ENCODE measurements around the gene SZT2. TPM values are rescaled to one million over a fixed set of nuclear protein-coding genes. Genes with fewer than 3 reads are reported as not detected.

SZT2 gene
- total RNA-seq, 1 donor from 2014 or later = 43.2 TPM

DNA sequence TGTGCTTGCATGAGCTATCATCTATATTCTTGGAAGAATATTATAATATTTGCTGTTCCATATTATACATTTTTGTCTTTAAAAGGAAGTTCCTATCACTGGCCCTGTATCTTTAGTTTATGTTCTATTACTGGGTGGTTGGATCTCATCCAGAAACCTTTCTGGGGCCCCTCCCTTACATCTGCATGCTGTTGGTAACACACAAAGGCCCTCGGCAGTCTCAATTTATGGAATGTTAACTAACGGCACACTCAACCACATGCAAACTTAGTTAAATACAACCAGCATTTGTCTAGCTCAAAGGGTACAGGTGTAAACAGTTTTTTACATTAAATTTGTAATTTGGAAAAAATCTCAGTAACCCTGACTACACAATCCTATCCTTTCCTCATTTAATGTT, 73.8 kb downstream of the SZT2 start:
- no peak overlapping the region for H3K27ac Mint-ChIP-seq (ENCODE audit: unreplicated experiment)
- H3K9me3 Mint-ChIP-seq (ENCODE audit: unreplicated experiment) = no peaks in the 10 kb centered on the region
- H3K4me3 Mint-ChIP-seq (ENCODE audit: unreplicated experiment) = no peak overlapping the region
- TF ChIP-seq, protein P1, sequence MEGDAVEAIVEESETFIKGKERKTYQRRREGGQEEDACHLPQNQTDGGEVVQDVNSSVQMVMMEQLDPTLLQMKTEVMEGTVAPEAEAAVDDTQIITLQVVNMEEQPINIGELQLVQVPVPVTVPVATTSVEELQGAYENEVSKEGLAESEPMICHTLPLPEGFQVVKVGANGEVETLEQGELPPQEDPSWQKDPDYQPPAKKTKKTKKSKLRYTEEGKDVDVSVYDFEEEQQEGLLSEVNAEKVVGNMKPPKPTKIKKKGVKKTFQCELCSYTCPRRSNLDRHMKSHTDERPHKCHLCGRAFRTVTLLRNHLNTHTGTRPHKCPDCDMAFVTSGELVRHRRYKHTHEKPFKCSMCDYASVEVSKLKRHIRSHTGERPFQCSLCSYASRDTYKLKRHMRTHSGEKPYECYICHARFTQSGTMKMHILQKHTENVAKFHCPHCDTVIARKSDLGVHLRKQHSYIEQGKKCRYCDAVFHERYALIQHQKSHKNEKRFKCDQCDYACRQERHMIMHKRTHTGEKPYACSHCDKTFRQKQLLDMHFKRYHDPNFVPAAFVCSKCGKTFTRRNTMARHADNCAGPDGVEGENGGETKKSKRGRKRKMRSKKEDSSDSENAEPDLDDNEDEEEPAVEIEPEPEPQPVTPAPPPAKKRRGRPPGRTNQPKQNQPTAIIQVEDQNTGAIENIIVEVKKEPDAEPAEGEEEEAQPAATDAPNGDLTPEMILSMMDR (IDR thresholded peaks at IDR 0.05; ENCODE audit: unreplicated experiment) = no peak
- no peaks in the 10 kb centered on the region for H3K27me3 Mint-ChIP-seq (ENCODE audit: unreplicated experiment)
- no peak for DNase-seq (ENCODE audit: low spot score)
- H3K4me1 Mint-ChIP-seq (ENCODE audit: unreplicated experiment) = peaks cover 5% of the 10 kb centered on the region
- H3K36me3 Mint-ChIP-seq (ENCODE audit: low read depth, unreplicated experiment) = peaks cover 4% of the 10 kb centered on the region

DNA sequence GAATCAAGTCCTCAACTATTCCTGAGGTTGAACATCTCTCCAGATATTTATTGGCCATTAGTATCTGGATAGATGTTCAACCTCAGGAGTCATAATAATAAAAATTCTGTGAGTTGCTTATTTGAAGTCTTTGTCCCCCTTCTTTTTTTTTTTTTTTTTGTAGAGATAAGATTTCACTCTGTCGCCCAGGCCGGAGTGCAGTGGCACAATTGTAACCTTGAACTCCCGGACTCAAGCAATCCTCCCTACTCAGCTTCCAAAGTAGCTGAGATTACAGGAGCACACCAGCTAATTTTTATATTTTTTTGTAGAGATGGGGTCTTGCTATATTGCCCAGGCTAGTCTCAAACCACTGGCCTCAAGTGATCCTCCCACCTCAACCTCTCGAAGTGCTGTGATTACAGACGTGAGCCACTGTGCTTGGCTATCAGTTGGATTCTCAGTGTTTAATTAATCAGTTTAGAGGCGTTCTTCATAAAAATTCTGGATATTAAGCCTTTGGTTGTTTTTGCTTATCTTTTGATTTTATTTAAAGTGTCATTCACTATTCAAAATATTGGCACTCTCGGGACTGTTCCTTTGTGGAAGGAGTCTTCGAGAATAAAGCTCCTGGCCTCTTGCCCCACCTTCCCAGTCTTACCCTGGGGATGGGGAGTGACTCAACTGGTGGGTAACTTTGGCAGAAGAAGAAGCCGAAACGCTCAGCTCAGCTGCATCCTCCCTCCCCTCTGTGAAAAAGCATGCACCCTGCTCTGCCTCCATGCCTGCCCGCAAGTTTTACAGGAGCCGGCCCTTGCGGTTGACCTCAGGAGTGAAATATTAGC, 75.2 kb downstream of the SZT2 start:
- Mint-ChIP-seq H3K36me3 (ENCODE audit: low read depth, unreplicated experiment) (peaks cover 4% of the 10 kb centered on the region), H3K4me1 (ENCODE audit: unreplicated experiment) (peaks cover 5% of the 10 kb centered on the region), H3K27me3 (ENCODE audit: unreplicated experiment) (no peaks in the 10 kb centered on the region), H3K4me3 (ENCODE audit: unreplicated experiment) (no peak overlapping the region), H3K27ac (ENCODE audit: unreplicated experiment) (no peak overlapping the region), H3K9me3 (ENCODE audit: unreplicated experiment) (no peaks in the 10 kb centered on the region)
- DNase-seq (ENCODE audit: low spot score) = no peak
- TF ChIP-seq, protein P1 (IDR thresholded peaks at IDR 0.05; ENCODE audit: unreplicated experiment) = no peak

DNA sequence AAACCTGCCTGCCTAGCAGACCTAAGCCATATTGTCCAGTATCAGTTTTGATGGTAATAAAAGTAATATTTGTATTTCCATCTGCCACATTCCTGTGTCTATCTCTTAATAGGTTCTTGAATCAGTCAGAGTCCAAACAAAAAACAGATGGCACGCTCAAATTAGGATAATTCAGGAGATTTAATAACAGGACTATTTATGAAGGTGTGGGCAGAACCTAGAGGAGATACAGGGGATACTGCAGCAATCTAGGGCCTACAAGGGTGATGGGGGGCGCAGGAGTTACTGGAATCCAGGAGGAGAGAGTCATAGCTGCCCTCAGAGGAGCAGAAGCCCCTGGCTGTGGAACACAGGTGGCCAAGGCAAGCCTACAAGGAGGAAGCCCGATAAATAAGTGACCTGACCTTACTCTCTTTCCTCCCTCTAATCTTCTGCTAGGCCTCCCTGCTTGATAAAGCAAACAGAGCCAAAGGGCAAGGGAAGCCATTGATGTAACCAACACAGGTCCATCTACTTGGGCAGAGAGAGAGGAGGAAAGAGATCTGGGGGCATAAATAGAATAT, 75.9 kb downstream of the SZT2 start:
- Mint-ChIP-seq H3K27me3 (ENCODE audit: unreplicated experiment) (no peaks in the 10 kb centered on the region), H3K4me1 (ENCODE audit: unreplicated experiment) (peaks cover 5% of the 10 kb centered on the region), H3K9me3 (ENCODE audit: unreplicated experiment) (no peaks in the 10 kb centered on the region), H3K27ac (ENCODE audit: unreplicated experiment) (no peak overlapping the region), H3K36me3 (ENCODE audit: low read depth, unreplicated experiment) (peaks cover 4% of the 10 kb centered on the region), H3K4me3 (ENCODE audit: unreplicated experiment) (no peak overlapping the region)
- TF ChIP-seq, protein P1 (IDR thresholded peaks at IDR 0.05; ENCODE audit: unreplicated experiment) = no peak
- DNase-seq (ENCODE audit: low spot score) = no peak

DNA sequence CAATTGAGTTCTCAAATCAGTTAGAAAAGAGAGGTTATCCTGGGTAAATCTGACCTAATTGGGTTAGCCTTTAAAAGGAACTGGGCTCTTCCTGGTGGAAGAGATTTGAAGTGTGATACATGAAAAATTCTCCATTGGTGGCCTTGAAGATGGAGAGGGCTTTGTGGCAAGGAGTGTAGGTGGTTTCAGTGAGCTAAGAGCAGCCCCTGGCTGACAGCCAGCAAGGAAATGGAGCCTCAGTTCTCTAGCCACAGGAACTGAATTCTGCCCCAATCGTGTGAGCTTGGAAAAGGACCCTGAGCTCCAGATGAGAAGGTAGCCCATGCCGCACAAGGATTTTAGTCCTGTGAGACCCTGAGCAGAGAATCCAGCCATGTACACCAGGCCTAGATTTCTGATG, 76.7 kb downstream of the SZT2 start:
- peaks cover 2% of the 10 kb centered on the region for H3K36me3 Mint-ChIP-seq (ENCODE audit: low read depth, unreplicated experiment)
- H3K4me3 Mint-ChIP-seq (ENCODE audit: unreplicated experiment) = no peak overlapping the region
- DNase-seq (ENCODE audit: low spot score) = no peak
- H3K9me3 Mint-ChIP-seq (ENCODE audit: unreplicated experiment) = no peaks in the 10 kb centered on the region
- H3K4me1 Mint-ChIP-seq (ENCODE audit: unreplicated experiment) = peaks cover 5% of the 10 kb centered on the region
- TF ChIP-seq, protein P1 (IDR thresholded peaks at IDR 0.05; ENCODE audit: unreplicated experiment) = no peak
- no peaks in the 10 kb centered on the region for H3K27me3 Mint-ChIP-seq (ENCODE audit: unreplicated experiment)
- H3K27ac Mint-ChIP-seq (ENCODE audit: unreplicated experiment) = no peak overlapping the region

DNA sequence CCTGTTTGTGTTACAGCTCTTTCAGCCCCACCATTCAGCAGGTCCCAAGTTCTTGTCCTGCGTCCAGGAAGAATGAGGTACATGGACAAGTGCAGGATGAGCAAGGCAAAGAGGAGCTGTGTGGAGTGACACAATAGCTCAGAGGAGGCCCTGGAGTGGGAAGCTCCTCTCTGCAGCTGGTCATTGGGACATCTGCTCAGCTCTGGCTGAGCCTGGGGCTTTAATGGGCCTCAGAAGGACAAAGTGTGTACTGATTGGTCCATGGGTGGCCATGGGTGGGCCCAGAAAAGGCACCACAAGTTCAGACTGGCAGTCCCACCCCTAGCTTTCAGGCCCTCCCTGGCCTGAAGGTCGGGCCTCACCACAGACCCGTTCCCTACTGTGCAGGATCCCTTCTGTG, 78.7 kb downstream of the SZT2 start:
- H3K27ac Mint-ChIP-seq (ENCODE audit: unreplicated experiment) = no peak overlapping the region
- H3K4me1 Mint-ChIP-seq (ENCODE audit: unreplicated experiment) = peaks cover 7% of the 10 kb centered on the region
- H3K27me3 Mint-ChIP-seq (ENCODE audit: unreplicated experiment) = no peaks in the 10 kb centered on the region
- DNase-seq (ENCODE audit: low spot score) = no peak
- no peak overlapping the region for H3K4me3 Mint-ChIP-seq (ENCODE audit: unreplicated experiment)
- no peaks in the 10 kb centered on the region for H3K9me3 Mint-ChIP-seq (ENCODE audit: unreplicated experiment)
- TF ChIP-seq, protein P1 (IDR thresholded peaks at IDR 0.05; ENCODE audit: unreplicated experiment) = no peak
- no peaks in the 10 kb centered on the region for H3K36me3 Mint-ChIP-seq (ENCODE audit: low read depth, unreplicated experiment)

All from endothelial cell (in vitro differentiated cells).